GM12878 (cell line): ENCODE data around the gene LRRC27. TPM values are rescaled to one million over a fixed set of nuclear protein-coding genes. Genes with fewer than 3 reads are reported as not detected.

ENCODE experiments used
- ATF2 ChIP-seq: IDR thresholded peaks from 2 replicates; pipeline ENCODE4 v1.6.1; 2012; ENCODE audit warnings: low read length, inconsistent platforms
- BACH1 ChIP-seq: fragments of 450-650 bp; IDR thresholded peaks from 2 replicates; pipeline ENCODE4 v1.6.1; 2017; ENCODE audit warnings: mild to moderate bottlenecking, borderline replicate concordance
- BCLAF1 ChIP-seq: fragments of 450-650 bp; IDR thresholded peaks from 2 replicates; pipeline ENCODE4 v1.6.1; 2017; ENCODE audit warnings: antibody characterized with exemption, mild to moderate bottlenecking, moderate library complexity
- CBFB ChIP-seq: IDR thresholded peaks from 2 replicates; pipeline ENCODE4 v1.6.1; 2016; ENCODE audit warnings: antibody characterized with exemption, low read depth
- CREB1 ChIP-seq: IDR thresholded peaks from 2 replicates; pipeline ENCODE4 v1.6.1; 2012; ENCODE audit warnings: low read depth, mild to moderate bottlenecking, inconsistent platforms
- DPF2 ChIP-seq: fragments of 450-650 bp; IDR thresholded peaks from 2 replicates; pipeline ENCODE4 v1.6.1; 2017; ENCODE audit warnings: mild to moderate bottlenecking
- EED ChIP-seq: sonication (generic); IDR thresholded peaks from 2 replicates; pipeline ENCODE4 v1.6.1; 2016; ENCODE audit warnings: antibody characterized with exemption, low read depth
- ETV6 ChIP-seq, 2 experiments: fragments of 450-650 bp in 1 of 2; IDR thresholded peaks in 1 of 2; conservative IDR thresholded peaks in 1 of 2; 2 replicates each; pipeline ENCODE4 v1.6.1; 2014; ENCODE audit warnings: antibody characterized with exemption in 1 of 2, borderline replicate concordance in 1 of 2, low read depth in 1 of 2, mild to moderate bottlenecking in 1 of 2, moderate library complexity in 1 of 2
- GATAD2B ChIP-seq: fragments of 450-650 bp; conservative IDR thresholded peaks from 2 replicates; pipeline ENCODE4 v1.6.1; 2017; ENCODE audit warnings: low read depth, mild to moderate bottlenecking, moderate library complexity
- NR2F1 ChIP-seq: fragments of 450-650 bp; conservative IDR thresholded peaks from 2 replicates; pipeline ENCODE4 v1.6.1; 2017; ENCODE audit warnings: mild to moderate bottlenecking
- NRF1 ChIP-seq: conservative IDR thresholded peaks from 2 replicates; pipeline ENCODE4 v1.6.1; 2011; ENCODE audit warnings: mild to moderate bottlenecking, low read depth, low read length, improper control_type of control experiment
- RCOR1 ChIP-seq: conservative IDR thresholded peaks from 2 replicates; pipeline ENCODE4 v1.6.1; 2012; ENCODE audit warnings: low read depth, low read length, improper control_type of control experiment
- SMAD1 ChIP-seq: fragments of 450-650 bp; IDR thresholded peaks from 2 replicates; pipeline ENCODE4 v1.6.1; 2018; ENCODE audit warnings: mild to moderate bottlenecking, low read depth; ENCODE audit not compliant: partially characterized antibody
- SMARCA5 ChIP-seq: fragments of 450-650 bp; IDR thresholded peaks from 2 replicates; pipeline ENCODE4 v1.6.1; 2017; ENCODE audit warnings: mild to moderate bottlenecking
- ZBTB4 ChIP-seq: fragments of 450-650 bp; formaldehyde crosslinking; IDR thresholded peaks from 2 replicates; pipeline ENCODE4 v1.4.0; 2022; ENCODE audit warnings: mild to moderate bottlenecking, moderate library complexity
- ZBTB40 ChIP-seq: fragments of 450-650 bp; IDR thresholded peaks from 2 replicates; pipeline ENCODE4 v1.6.1; 2016; ENCODE audit warnings: mild to moderate bottlenecking, moderate library complexity, borderline replicate concordance
- ZNF217 ChIP-seq: fragments of 450-650 bp; IDR thresholded peaks from 2 replicates; pipeline ENCODE4 v1.6.1; 2017; ENCODE audit warnings: antibody characterized with exemption, mild to moderate bottlenecking
- polyA plus RNA-seq, 11 experiments: library from polyadenylated mRNA; depleted of rRNA in 4 of 11; unstranded in 6 of 11; stranded (reverse) in 5 of 11; fragments of >200 nt; fragmentation: Nextera tagmentation in 4 of 11; fragmentation: Illumina TruSeq in 1 of 11; extraction: Ambion mirVana in 4 of 11; extraction: Trizol in 1 of 11; gene quantifications; 1 replicate in 1 of 11; 2 replicates in 10 of 11; pipeline versions ENCODE4 v1.2.1 to v1.2.3, GENCODE V29; 2011 to 2016; ENCODE audit warnings: inconsistent platforms in 2 of 11, missing spikeins in 2 of 11, low read depth in 1 of 11
- total RNA-seq, 4 experiments: library from RNA; depleted of rRNA in 3 of 4; stranded (reverse); fragments of >200 nt in 3 of 4; fragmentation: Illumina TruSeq in 1 of 4; extraction: Trizol in 1 of 4; gene quantifications; 2 replicates each; pipeline versions ENCODE4 v1.2.1 to v1.2.3, GENCODE V29; 2013 to 2021

The LRRC27 gene
- total and polyA plus RNA-seq, 10 of the 15 experiments (the other 5 are each of a cell fraction or from before 2014, with no cell fraction given), result 0.48 to 6.9 (median 4.7) TPM

GRCh38 chr10:132319853-132320653, 11.9 kb upstream of the LRRC27 start (continued):
- TF ChIP-seq NR2F1, result peak; percentile 88
- no peak for TF ChIP-seq SMAD1
- TF ChIP-seq SMARCA5, result no peak
- TF ChIP-seq ATF2, result peak; percentile 81
- peak; percentile 95 for TF ChIP-seq EED
- TF ChIP-seq DPF2, result peak; percentile 84
- peak; percentile 57; the same call in 1 of the 2 replicates for TF ChIP-seq CREB1
- TF ChIP-seq ETV6 (conservative IDR thresholded peaks at IDR 0.05 in 1 of 2, IDR thresholded peaks at IDR 0.05 in 1 of 2; ENCODE audit: borderline replicate concordance in 1 of 2, low read depth in 1 of 2), result 0 out of 4 replicates have a peak, but pooled peaks of 1 of the 2 experiments have one; percentile 29
- TF ChIP-seq BACH1, result peak; percentile 98
- peak; percentile 89 for TF ChIP-seq CBFB
- TF ChIP-seq RCOR1, result 0 out of 2 replicates have a peak, but pooled peaks have one; percentile 64
- peak; percentile 96 for TF ChIP-seq ZNF217
- 0 out of 2 replicates have a peak, but pooled peaks have one; percentile 38 for TF ChIP-seq GATAD2B
- no peak for TF ChIP-seq BCLAF1
- TF ChIP-seq ZBTB4 (CRISPR knock-in tag), result no peak
- no peak for TF ChIP-seq ZBTB40
- no peak for TF ChIP-seq NRF1
